SK-N-SH (cell line): Measurements from ENCODE around the gene CLIC6. TPM values are rescaled to one million over a fixed set of nuclear protein-coding genes. Genes with fewer than 3 reads are reported as not detected.

ENCODE experiments used
- CTCF ChIA-PET: fragments of 300-600, 350-600 bp; formaldehyde crosslinking; extraction: SDS; loops from one replicate; lab custom pipeline; 2021; lab: Yijun Ruan, JAX
- POLR2A ChIA-PET: fragments of 350-600 bp; sonication (Branson Sonifier 250); formaldehyde crosslinking; extraction: SDS; loops from one replicate; lab custom pipeline; 2020; ENCODE audit warnings: antibody characterized with exemption, inconsistent platforms; lab: Yijun Ruan, JAX
- DNase-seq: peaks from one replicate; pipeline ENCODE4 v3.0.0; 2012
- H2AFZ ChIP-seq: fragments of 200-600 bp; sonication (generic); 2 replicates; pipeline ENCODE4 v1.8.1; 2016; ENCODE audit warnings: antibody characterized with exemption, mild to moderate bottlenecking, low read depth
- H3F3A ChIP-seq: fragments of 200-600 bp; sonication (generic); replicated peaks from 2 replicates; pipeline ENCODE3; 2016; ENCODE audit warnings: antibody characterized with exemption, mild to moderate bottlenecking; ENCODE audit not compliant: insufficient read depth
- H3K27ac ChIP-seq, 2 experiments: fragments of 200-500 bp in 1 of 2; fragments of 200-600 bp in 1 of 2; sonication (Bioruptor generic) in 1 of 2; sonication (generic), shearing (Covaris generic) in 1 of 2; 2 replicates each; pipeline versions ENCODE4 v1.5.1 to v1.6.1; 2014 to 2016; ENCODE audit warnings: low read depth in 2 of 2, inconsistent platforms in 1 of 2, low read length in 1 of 2, mild to moderate bottlenecking in 1 of 2, mixed read lengths in 1 of 2
- H3K27me3 ChIP-seq: fragments of 200-600 bp; sonication (generic), shearing (Covaris generic); 2 replicates; pipeline ENCODE4 v1.6.1; 2016; ENCODE audit warnings: mixed run types; ENCODE audit not compliant: insufficient read depth
- H3K36me3 ChIP-seq, 2 experiments: fragments of 200-500 bp in 1 of 2; fragments of 200-600 bp in 1 of 2; sonication (Bioruptor generic) in 1 of 2; sonication (generic) in 1 of 2; replicated peaks in 1 of 2; 2 replicates each; pipeline versions ENCODE3 to v1.5.1; 2014 to 2016; ENCODE audit warnings: low read length in 1 of 2, mild to moderate bottlenecking in 1 of 2; ENCODE audit not compliant: insufficient read depth in 2 of 2, control insufficient read depth in 1 of 2
- H3K4me1 ChIP-seq, 2 experiments: fragments of 200-500 bp in 1 of 2; fragments of 200-600 bp in 1 of 2; sonication (Bioruptor generic) in 1 of 2; sonication (generic), shearing (Covaris generic) in 1 of 2; 2 replicates each; pipeline versions ENCODE4 v1.5.1 to v1.6.1; 2014 to 2016; ENCODE audit warnings: low read depth in 1 of 2, low read length in 1 of 2, mixed run types in 1 of 2; ENCODE audit not compliant: insufficient read depth in 2 of 2, control insufficient read depth in 1 of 2
- H3K4me2 ChIP-seq: fragments of 200-600 bp; sonication (generic), shearing (Covaris generic); 2 replicates; pipeline ENCODE4 v1.6.1; 2017; ENCODE audit warnings: mixed run types
- H3K4me3 ChIP-seq, 2 experiments: fragments of 200-500 bp in 1 of 2; fragments of 200-600 bp in 1 of 2; sonication (Bioruptor generic) in 1 of 2; sonication (generic), shearing (Covaris generic) in 1 of 2; 2 replicates each; pipeline versions ENCODE4 v1.5.1 to v1.8.1; 2014 to 2016; ENCODE audit warnings: low read depth in 2 of 2, inconsistent platforms in 1 of 2, low read length in 1 of 2, mild to moderate bottlenecking in 1 of 2, mixed read lengths in 1 of 2, moderate library complexity in 1 of 2
- H3K79me2 ChIP-seq: fragments of 200-600 bp; sonication (generic); 2 replicates; pipeline ENCODE4 v1.8.1; 2017; ENCODE audit warnings: mild to moderate bottlenecking; ENCODE audit not compliant: insufficient read depth
- H3K9ac ChIP-seq: fragments of 200-600 bp; sonication (generic); 2 replicates; pipeline ENCODE4 v1.6.1; 2017; ENCODE audit warnings: mixed run types
- H3K9me2 ChIP-seq: fragments of 200-600 bp; sonication (generic); 2 replicates; pipeline ENCODE4 v1.6.1; 2017; ENCODE audit warnings: mixed run types
- H3K9me3 ChIP-seq: fragments of 200-600 bp; sonication (generic); 2 replicates; pipeline ENCODE4 v1.6.1; 2017; ENCODE audit warnings: mixed run types, mild to moderate bottlenecking, moderate library complexity
- H4K20me1 ChIP-seq: fragments of 200-600 bp; sonication (generic); 2 replicates; pipeline ENCODE4 v1.6.1; 2017; ENCODE audit warnings: mild to moderate bottlenecking, mixed run types; ENCODE audit not compliant: insufficient read depth
- CHD2 ChIP-seq: fragments of 150-350 bp; IDR thresholded peaks from 2 replicates; pipeline ENCODE4 v1.6.1; 2018; ENCODE audit warnings: low read length; ENCODE audit not compliant: partially characterized antibody
- EP300 ChIP-seq, 2 experiments: IDR thresholded peaks; 2 replicates each; pipeline versions ENCODE4 v1.4.0 to v1.6.1; 2012; ENCODE audit warnings: borderline replicate concordance in 1 of 2, low read depth in 1 of 2, low read length in 1 of 2
- FOXJ3 ChIP-seq: sonication (generic); formaldehyde crosslinking; IDR thresholded peaks from 2 replicates; pipeline ENCODE4 v1.5.1; 2020; ENCODE audit warnings: mild to moderate bottlenecking, missing genetic modification reagents
- GABPA ChIP-seq: IDR thresholded peaks from 2 replicates; pipeline ENCODE4 v1.4.0; 2012; ENCODE audit warnings: low read depth, mild to moderate bottlenecking
- NFIC ChIP-seq: IDR thresholded peaks from 2 replicates; pipeline ENCODE4 v1.4.0; 2012; ENCODE audit warnings: borderline replicate concordance
- POLR2AphosphoS5 ChIP-seq: IDR thresholded peaks from 2 replicates; pipeline ENCODE4 v1.6.1; 2012; ENCODE audit warnings: low read depth, low read length
- RAD21 ChIP-seq: IDR thresholded peaks from 2 replicates; pipeline ENCODE4 v1.6.1; 2012; ENCODE audit warnings: mild to moderate bottlenecking, low read length
- SIN3A ChIP-seq: IDR thresholded peaks from 2 replicates; pipeline ENCODE4 v1.6.1; 2012; ENCODE audit warnings: low read depth, mild to moderate bottlenecking, low read length, moderate library complexity, borderline replicate concordance
- YY1 ChIP-seq: IDR thresholded peaks from 2 replicates; pipeline ENCODE4 v1.4.0; 2012; ENCODE audit warnings: low read depth, mild to moderate bottlenecking
- WGBS: methylation state at CpG from one replicate; pipeline ENCODE4 v1.1.6; 2017; ENCODE audit warnings: low lambda C conversion rate; 5-methylcytosine and 5-hydroxymethylcytosine counted together
- polyA plus RNA-seq, 3 experiments: library from polyadenylated mRNA; depleted of rRNA; stranded (reverse); fragments of >200 nt; gene quantifications; 2 replicates each; pipeline ENCODE4 v1.2.3, GENCODE V29; 2012
- TF ChIP-seq, protein P1 (sequence below): IDR thresholded peaks from 2 replicates; pipeline ENCODE4 v1.4.0; 2012; ENCODE audit warnings: low read depth, borderline replicate concordance
- TF ChIP-seq, protein P2 (sequence below): fragments of 150-350 bp; IDR thresholded peaks from 2 replicates; pipeline ENCODE4 v1.6.1; 2016; ENCODE audit warnings: mild to moderate bottlenecking, low read depth, low read length
- TF ChIP-seq, protein P3 (sequence below): IDR thresholded peaks from 2 replicates; pipeline ENCODE4; 2012
- TF ChIP-seq, protein P4 (sequence below): IDR thresholded peaks from 2 replicates; pipeline ENCODE4 v1.4.0; 2012; ENCODE audit warnings: low read depth, borderline replicate concordance

Gene CLIC6
- polyA plus RNA-seq, 1 of the 3 experiments (the other 2 are of a cell fraction) = 0.08 TPM

DNA sequence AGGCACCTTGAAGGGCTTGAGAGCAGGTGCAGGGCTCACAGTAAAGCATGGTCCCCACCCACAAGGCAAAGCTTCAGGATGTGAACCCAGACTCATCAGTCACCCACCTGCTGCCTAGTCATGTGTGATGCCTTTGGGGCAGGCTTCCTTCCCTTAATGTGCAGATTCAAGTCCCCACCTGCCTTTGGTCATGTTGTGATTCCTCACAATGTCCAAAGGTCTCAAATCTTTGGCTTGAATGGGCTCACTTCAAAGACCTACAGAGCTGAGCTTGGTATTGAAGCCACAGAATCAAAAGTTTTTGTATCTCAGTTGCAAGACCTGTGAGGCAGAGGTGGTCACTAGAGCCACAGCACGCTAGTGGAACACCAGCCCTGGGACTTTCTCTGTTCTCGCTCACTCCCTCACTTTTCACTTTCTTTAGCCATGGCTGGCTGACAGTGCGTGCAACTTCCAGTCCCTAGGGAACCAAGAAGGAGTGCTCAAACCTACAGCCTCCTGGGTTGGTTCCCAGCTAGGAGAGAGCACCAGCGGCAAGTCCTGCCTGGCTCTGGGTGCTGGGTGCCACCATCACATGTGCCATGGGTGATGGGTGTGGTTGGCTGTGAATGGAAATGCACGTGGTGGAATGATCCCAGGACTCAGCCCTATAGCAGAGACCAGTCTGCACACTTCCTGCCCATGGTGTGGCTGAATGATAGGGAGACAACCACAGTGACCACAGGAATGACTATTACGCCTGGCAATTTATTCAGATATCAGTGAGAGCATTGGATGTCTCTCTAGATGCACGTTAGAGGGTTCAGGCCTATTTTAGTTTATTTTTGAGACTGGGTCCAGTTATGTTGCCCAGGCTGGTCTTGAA is 26.4 kb upstream of the CLIC6 start:
- no peak overlapping the region for H2AFZ ChIP-seq
- no peak overlapping the region for H3K4me2 ChIP-seq
- H3K27me3 ChIP-seq = no peaks in the 10 kb centered on the region
- no peak for DNase-seq
- no peak for TF ChIP-seq YY1
- TF ChIP-seq GABPA = no peak
- TF ChIP-seq, protein P1, sequence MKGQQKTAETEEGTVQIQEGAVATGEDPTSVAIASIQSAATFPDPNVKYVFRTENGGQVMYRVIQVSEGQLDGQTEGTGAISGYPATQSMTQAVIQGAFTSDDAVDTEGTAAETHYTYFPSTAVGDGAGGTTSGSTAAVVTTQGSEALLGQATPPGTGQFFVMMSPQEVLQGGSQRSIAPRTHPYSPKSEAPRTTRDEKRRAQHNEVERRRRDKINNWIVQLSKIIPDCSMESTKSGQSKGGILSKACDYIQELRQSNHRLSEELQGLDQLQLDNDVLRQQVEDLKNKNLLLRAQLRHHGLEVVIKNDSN = no peak
- TF ChIP-seq, protein P2, sequence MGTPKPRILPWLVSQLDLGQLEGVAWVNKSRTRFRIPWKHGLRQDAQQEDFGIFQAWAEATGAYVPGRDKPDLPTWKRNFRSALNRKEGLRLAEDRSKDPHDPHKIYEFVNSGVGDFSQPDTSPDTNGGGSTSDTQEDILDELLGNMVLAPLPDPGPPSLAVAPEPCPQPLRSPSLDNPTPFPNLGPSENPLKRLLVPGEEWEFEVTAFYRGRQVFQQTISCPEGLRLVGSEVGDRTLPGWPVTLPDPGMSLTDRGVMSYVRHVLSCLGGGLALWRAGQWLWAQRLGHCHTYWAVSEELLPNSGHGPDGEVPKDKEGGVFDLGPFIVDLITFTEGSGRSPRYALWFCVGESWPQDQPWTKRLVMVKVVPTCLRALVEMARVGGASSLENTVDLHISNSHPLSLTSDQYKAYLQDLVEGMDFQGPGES = no peak
- TF ChIP-seq, protein P3, sequence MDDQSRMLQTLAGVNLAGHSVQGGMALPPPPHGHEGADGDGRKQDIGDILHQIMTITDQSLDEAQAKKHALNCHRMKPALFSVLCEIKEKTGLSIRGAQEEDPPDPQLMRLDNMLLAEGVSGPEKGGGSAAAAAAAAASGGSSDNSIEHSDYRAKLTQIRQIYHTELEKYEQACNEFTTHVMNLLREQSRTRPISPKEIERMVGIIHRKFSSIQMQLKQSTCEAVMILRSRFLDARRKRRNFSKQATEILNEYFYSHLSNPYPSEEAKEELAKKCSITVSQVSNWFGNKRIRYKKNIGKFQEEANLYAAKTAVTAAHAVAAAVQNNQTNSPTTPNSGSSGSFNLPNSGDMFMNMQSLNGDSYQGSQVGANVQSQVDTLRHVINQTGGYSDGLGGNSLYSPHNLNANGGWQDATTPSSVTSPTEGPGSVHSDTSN = no peak
- TF ChIP-seq POLR2AphosphoS5 = no peak
- no peak for TF ChIP-seq NFIC
- TF ChIP-seq RAD21 = no peak
- no peak for TF ChIP-seq EP300 (IDR thresholded peaks at IDR 0.05; ENCODE audit: borderline replicate concordance in 1 of 2, low read depth in 1 of 2, low read length in 1 of 2)
- no peak for TF ChIP-seq CHD2
- no peak for TF ChIP-seq SIN3A
- TF ChIP-seq FOXJ3 (CRISPR knock-in tag) = no peak
- TF ChIP-seq, protein P4, sequence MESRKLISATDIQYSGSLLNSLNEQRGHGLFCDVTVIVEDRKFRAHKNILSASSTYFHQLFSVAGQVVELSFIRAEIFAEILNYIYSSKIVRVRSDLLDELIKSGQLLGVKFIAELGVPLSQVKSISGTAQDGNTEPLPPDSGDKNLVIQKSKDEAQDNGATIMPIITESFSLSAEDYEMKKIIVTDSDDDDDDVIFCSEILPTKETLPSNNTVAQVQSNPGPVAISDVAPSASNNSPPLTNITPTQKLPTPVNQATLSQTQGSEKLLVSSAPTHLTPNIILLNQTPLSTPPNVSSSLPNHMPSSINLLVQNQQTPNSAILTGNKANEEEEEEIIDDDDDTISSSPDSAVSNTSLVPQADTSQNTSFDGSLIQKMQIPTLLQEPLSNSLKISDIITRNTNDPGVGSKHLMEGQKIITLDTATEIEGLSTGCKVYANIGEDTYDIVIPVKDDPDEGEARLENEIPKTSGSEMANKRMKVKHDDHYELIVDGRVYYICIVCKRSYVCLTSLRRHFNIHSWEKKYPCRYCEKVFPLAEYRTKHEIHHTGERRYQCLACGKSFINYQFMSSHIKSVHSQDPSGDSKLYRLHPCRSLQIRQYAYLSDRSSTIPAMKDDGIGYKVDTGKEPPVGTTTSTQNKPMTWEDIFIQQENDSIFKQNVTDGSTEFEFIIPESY = no peak
- no peak overlapping the region for H3K9ac ChIP-seq
- WGBS = 46% methylated on average over 7 of the region's 7 CpGs
- H3K4me3 ChIP-seq = no peak overlapping the region
- no peaks in the 10 kb centered on the region for H3K79me2 ChIP-seq
- H3K27ac ChIP-seq = no peak overlapping the region
- H3K4me1 ChIP-seq = no peaks in the 10 kb centered on the region
- H3K36me3 ChIP-seq = no peaks in the 10 kb centered on the region
- H4K20me1 ChIP-seq = no peaks in the 10 kb centered on the region
- H3K9me3 ChIP-seq = no peaks in the 10 kb centered on the region
- no peaks in the 10 kb centered on the region for H3K9me2 ChIP-seq
- CTCF ChIA-PET = interaction anchor here (1.2 to 1.9 kb wide), 3 partner anchors 12 to 718 kb away, joined by 3 to 5 read pairs (median 4); no protein-coding TSS in a partner anchor
- POLR2A ChIA-PET = no interaction called here
- H3F3A ChIP-seq = peaks cover 17% of the 10 kb centered on the region
